ENCODE results near the gene RASSF4. TPM values are rescaled to one million over a fixed set of nuclear protein-coding genes. Genes with fewer than 3 reads are reported as not detected.

RASSF4 gene
- polyA plus RNA-seq, 1 donor: 78.0 TPM

DNA sequence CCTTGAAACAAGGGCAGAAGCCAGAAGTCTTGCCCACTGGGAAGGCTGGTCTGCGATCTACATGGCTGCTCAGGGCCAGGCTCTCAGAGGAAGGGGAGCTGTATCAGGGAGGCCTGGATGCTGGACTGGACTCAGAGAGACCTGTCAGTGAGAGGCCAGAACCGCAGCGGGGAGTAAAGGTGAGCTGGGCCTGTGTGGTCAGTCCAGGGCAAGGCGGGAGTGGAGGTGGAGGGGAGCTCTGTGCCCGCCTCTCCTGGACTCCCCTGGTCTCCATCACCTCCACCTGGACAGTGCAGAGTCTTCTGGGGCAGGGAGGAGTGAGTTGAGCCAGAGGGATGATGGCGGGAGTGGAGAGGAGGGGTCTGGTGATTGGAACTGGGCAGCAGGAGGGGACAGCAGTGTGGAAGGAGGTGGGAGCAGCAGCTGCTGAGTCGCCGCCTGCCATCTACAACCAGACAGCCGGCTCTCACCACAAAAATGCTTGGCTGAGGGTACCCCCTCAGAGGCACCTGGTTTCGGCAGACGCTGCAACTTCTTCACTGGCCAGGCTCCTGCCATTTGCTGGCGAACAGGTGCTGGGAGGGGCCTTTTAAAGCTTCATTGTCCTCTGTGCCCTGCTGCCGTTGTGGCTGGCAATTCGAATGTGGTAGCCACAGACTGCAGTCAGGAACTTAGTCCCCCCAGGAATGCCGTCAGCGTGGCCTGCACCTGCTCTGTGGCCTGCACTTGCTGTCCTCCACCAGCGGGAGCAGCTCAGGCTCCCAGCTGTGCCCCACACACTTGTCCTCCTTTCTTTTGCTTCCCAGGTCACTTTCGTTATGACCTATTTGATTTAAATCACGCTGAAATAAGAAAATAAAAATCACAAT is 3.5 kb downstream of the RASSF4 start:
- DNase-seq (ENCODE audit: low read depth): no peak

DNA sequence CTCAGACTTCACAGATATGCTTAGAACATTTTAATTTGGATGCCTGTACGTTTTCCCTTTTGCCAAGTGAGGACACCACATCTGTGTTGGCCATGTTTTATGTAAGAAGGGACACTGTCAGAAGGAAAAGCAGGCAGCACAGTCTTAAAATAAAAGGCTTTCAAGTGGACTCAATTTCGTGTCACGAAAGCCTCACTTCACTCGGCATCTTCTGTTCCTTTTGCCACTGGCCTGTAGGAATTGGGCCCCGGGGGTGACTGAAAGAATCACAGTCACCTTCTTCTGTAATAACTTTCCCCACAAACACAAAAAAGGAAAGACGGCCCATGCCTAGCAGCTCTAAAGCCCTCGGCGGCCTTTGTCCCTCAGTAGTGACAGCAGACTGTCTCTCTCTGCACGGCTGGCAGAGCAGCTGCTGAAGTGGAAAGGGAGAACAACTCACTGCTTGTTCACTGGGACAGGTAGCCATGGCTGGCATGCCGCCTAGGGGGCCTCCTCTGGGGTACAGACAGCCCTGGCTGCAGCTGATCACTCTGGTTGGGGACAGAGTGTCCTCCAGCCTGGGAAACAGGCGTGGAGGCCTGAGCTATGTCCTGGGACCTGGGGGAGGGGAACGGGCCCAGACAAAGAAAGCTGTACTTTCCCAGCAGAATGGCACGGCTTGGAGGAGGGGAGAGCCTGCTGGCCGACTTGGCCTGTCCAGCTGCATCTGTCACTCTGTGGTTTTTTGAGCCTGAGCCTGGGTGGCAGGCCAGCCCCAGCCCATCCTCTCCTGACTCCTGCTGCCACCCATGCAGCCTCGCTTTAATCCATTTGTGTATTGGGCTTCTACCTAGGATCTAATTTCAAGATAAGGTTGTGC is 4.4 kb downstream of the RASSF4 start:
- no peak for DNase-seq (ENCODE audit: low read depth)

DNA sequence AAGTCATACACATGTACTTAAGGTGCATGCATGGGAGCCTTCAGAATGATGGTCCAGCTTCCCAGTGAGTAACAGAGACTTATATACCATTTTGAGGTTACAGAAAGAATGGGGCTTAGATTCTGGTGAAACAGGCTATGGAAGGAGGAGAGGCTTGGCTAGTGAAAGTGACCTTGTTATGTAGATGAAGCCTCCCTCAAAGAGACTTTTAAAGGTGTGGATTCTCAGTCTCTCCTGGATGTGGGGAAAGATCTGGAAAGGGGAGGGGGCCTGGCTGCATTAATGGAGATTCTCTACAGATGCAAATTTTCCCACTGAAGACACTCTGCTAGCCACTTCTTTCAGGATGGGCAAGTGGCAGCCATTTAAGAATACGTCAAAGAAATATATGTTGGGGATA is 5.5 kb downstream of the RASSF4 start:
- no peak for DNase-seq (ENCODE audit: low read depth)

DNA sequence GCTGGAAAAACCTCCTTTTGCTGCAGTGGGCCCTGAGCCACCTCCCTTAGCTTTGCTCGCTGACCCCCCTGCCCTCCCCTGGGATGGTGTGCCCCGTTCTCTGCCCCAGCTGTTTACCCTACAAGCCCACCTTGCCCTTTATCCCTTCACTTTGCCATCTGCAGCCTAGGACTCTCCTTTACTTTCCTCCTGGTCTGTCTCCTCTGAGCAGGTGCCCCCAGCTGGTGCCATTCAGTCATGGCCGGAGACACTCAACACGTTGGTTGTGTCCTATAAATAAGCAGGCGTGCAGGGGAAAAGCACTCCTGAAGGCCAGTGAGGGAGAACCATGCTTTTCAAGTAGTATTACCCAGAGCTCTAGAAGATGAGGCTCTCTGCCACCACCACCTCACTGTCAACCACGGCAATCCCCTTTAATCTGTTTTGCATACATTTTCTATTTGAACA is 6.1 kb downstream of the RASSF4 start:
- DNase-seq (ENCODE audit: low read depth): no peak

DNA sequence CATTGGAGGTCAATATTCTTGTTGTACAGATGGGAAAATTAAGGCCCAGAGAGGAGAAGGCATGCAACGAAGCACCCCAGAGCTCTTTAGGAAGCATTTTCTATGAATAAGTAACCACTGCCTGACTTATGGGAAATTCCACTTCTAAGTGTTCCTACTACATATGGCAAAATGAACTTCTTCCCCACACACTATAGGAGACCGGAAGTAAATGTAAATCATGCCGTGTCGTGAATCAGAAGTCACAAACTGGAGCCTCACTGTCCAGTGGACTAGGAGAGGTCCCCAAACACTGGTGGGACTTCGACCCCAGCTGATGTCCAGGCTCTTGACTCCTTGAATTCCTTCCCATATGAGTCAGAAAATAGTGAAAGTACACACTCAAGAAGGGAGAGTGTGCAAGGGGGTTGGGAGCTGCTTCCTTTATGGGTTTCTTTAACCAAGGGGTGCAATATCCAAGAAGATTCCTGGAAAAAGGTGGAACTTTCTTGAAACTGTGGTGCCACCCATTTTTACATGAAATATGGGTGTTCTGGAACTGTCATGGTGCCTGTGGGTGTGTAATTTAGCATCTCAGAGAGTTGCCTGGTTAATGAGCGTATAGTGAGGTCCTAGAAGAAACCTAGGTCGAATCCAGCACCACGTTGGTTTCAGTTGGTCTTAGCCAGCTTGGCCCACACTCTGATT is 6.7 kb downstream of the RASSF4 start:
- DNase-seq (ENCODE audit: low read depth): no peak

DNA sequence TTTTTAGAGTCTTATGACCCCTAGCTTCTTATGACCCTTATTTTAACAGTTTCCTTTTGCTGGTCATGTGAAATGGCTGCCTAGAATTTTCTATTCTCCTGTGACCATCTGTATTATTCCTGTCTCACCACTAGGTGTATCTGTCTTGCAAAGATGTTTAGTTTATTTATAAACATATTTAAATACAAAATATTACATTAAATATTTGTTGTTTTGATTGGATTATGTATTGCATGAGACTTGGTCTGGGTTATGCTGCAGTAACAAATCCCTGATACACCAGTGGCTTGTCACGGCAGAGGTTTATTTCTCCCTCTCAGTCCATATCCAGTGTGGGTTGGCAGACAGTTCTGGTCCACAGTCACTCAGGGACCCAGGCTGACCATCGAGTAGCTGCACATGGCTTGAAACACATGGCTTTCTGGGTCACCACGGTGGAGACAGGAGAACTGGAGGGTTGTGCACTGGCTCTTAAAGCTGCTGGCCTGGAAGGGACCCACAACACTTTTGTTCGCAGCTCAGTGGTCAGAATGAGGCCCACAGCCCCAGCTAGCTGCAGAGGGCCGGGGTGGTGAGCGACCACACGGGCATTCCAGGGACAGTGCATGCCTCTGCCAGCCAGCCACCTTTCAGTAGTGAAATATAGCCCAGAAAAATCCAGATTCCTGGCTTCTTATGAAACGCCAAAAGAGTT is 7.4 kb downstream of the RASSF4 start:
- DNase-seq (ENCODE audit: low read depth): no peak

DNA sequence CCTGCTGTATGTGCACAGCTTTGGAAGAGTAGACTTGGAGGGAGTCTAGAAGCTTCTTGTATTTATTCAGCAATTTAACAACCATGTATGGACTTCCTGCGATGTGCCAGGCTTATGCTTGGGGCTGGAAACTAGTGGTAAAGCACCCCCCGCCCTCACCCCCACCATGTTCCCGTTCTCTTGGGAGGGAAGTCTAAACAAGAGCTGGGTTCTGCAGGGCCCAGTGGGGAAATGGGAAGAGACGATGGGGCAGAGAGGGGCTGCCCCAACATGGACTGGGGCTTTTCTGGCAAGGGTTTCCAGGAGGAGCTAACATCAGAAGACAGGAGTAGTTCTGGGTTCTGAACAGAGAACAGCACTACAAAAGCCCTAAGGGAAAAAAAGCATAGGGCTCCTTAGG is 8.0 kb downstream of the RASSF4 start:
- DNase-seq (ENCODE audit: low read depth): no peak

DNA sequence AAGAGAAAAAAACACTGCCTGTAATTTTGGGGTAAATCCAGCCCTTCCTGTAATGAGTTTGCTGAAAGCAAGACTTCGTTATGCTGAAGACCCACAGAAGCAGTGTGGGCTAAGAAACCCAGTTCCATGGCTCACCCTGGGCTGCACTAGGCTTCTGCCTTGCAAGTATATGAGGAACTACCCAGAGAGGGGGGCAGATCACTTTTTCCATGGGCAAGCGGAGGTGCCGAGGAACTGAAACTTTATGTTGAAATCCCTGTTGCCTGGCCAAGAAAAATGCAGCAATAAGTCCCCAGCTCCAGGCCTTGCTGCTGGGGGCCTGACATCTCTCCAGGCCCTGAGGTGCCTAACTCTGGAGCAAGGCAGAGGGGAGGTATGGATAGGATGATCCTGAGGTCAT is 8.5 kb downstream of the RASSF4 start:
- DNase-seq (ENCODE audit: low read depth): no peak

DNA sequence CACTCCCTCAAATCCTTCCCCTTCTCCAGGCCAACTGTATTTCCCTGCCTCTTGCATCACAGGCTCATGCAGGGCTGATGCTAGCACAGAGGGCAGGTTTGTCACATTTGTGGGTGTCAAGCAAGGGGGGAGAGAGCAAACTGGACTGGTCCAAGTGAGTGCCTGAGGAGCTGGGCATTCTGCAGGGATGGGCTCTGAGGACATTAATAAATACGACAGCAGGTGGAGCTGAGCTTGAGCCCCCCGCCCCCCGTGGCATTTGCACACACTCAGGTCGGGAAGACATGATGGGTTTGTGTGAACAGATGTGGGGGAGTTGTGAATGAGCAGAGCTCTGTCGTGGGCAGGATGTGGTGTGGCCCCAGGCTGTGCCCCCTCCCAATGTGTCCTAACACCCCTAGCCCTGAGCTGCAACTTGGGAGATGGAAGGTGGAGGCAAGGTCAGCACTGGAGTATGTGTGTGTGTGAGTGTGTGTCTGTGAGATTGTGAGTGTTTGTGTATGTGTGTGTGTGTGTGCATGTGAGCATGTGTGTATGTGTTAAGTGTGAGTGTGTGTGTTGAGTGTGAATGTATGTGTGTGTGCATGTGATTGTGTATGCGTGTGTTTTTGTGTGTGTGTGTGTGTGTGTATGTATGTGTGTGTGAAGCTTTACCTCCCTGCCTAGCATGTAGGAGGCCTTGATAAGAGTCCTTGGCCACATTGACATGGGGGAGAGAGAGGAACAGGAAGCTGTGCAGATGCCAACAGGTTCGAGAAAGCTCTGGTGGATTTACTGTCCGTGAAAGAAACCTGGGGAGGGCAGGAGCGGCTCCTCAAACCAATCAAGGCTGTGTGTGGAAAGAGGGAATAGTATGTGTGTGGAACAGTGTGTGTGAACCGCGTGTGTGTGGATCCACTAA is 9.1 kb downstream of the RASSF4 start:
- DNase-seq (ENCODE audit: low read depth): no peak

DNA sequence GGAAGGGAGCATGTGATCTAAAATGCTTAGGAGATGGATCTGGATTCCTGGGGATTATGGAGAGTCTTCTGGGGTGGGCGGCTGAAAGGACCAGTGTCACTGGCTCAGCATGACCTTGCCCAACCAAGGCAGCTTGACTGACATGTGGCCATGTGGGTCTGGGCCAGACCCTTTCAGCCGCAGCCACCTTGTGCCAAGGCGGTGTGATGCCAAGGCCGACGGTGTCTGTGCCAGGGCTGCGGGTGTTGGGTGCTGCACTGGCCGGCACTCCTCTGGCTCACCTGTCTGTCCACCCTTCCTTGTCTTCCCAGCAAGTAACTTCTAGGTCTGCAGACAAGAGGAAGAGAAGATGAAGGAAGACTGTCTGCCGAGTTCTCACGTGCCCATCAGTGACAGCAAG is 10.3 kb downstream of the RASSF4 start:
- DNase-seq (ENCODE audit: low read depth): no peak

DNA sequence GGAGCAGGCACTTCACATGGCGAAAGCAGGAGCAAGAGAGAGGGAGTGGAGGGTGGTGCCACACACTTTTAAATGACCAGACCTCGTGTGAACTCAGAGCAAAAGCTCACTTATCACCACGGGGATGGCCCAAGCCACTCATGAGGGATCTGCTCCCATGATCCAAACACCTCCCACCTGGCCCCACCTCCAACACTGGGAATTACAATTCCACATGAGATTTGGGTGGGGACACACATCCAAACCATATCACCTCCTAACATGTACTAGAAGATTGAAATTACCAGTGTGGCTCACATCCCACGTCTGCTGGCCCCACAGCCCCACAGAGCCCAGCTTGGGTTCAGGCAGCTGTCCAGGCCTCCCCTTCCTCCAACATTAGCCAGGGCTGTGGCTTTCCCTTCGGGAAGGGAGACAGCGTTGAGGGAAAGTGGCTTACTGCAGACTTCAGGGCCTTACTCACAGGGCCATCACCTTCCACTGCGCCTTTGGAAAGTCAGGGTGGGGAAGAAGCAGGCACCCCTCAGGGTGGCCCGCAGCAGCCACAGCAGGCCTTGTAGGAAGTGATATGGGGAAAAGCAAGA is 11.3 kb downstream of the RASSF4 start:
- no peak for DNase-seq (ENCODE audit: low read depth)

DNA sequence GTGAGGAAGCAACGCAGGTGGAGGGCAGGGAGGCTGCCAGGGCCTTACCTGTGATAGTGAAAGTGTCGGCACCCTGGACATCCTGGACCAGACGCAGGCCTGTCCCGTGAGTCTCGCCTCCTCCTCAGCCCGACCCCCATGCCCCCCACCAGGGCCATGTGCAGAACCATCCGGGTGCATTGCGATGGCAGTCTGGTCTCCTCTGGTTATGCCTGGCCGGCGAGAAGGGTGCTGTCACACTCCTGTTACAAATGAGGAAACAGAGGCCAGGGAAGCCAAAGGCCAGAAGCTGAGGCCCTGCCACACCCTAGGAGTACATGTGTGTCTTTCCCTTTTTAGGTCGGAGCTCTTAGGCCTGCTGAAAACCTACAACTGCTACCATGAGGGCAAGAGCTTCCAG is 11.8 kb downstream of the RASSF4 start:
- DNase-seq (ENCODE audit: low read depth): no peak

DNA sequence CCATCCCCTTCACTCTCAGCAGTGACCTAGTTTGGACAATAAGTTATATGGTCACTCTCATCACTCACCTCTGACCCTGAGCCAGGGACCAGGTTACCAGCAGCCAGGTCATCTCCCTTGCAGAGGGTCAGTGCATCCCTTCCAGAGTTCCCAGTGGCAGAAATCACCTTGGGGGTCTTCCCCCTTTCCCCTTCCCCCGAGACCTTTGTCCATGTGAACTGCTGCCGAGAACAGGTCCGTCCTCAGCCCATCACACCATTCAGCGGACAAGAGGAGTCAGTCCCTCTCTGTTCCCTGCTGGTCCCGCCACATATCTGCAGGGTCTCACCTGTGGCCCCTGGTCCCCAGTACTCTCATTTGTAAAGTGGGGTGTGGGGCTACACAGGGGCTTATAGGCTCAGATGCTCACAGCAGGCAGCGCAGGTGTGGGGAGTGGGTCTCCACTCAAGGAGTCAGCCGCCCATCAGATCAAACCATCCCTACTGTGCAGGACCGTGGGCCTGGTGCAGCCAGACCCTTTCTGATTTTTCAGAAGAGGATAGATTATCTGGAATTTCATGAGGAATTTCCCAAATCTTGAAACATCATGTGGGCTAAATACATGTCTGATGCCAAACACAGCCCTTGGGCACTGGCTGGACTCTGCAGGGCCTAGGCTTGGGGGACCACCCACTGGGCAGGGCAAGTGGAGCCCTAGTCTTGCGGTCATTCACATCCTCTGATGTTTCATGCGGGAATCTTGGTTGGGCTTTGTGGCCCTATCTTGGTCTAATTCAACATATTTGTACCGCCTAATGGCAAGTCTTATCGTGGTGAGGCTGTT is 12.5 kb downstream of the RASSF4 start:
- DNase-seq (ENCODE audit: low read depth): no peak

DNA sequence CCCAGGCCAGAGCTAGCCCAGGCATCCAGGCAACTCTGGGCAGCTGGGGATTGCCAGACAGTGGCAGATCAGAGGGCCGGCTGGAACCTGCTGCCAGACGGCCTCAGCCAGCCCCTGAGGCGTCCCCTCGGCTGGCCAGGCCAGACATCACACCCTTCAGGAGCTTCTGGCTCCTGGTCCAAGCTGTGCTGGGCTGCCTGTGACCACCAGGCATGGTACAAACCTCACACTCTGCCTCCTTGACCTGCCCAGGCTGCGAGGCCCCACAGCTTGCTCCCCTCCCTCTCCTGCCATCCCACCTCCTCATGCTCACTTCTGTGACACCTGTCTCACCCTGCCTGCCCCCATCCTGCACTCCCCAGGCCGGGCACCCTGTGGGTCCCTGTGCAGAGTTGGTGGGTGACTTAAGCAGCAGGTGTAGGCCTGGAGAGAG is 13.3 kb downstream of the RASSF4 start:
- DNase-seq (ENCODE audit: low read depth): no peak

DNA sequence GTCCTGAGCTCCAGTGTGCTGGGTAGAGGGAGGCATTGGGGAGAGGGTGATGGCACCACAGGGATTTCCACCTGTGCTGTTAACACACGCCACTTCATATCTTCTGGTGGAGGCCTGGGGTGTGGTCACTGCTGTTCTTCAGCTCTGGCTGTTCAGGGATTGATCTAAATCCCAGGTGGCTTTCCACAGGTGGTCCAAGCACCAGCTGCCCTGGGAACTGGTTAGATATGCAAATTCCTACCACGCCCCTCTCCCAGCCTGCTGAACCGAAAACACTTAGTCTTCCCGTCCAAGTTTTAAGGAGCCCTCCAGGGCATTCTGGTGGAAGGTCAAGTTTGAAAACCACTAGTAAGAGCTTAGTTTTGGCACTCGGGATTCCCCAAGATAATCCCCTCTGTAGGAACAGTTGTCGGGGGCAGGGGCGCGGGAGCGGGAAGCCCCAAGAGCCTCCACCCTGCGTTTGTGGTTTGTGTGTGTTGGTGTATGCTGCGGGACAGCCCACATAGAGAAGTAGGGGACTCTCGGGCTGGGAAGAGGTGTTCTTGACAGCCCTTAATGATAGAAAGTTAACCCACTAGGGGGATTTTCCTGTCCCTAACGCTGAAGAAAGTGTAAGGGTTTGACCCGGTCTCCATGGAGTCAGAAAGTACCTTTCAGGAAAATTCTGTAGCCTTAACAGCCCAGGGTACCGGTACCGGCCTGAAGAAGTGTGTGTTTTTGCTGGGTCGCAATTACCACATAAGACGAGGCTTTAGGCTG is 13.9 kb downstream of the RASSF4 start:
- no peak for DNase-seq (ENCODE audit: low read depth)

DNA sequence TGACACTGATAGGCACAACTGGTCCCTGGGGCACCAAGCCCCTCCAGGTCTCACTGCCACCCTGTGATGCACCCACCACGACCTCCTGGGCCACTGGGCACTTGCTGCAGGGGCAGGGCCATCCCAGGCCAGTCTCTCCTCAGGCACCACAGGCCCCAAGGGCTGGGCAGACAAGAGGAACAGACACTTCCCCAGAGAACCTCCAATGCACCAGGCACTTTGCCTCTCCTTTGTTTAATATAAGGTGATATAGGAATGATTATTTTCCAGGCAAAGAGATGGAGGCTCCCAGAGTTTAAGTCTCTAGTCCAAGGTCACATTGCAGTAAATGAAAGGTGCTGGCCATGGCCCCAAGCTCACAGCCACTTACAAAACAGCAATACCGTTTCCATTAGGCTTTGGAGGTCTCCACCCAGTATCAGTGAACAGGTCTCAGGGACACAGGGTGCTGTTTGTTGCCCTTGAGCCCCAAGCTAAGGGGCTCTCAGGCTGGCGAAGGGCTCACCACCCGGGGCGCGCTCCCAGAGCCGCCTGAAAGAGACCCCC is 14.6 kb downstream of the RASSF4 start:
- DNase-seq (ENCODE audit: low read depth): no peak

DNA sequence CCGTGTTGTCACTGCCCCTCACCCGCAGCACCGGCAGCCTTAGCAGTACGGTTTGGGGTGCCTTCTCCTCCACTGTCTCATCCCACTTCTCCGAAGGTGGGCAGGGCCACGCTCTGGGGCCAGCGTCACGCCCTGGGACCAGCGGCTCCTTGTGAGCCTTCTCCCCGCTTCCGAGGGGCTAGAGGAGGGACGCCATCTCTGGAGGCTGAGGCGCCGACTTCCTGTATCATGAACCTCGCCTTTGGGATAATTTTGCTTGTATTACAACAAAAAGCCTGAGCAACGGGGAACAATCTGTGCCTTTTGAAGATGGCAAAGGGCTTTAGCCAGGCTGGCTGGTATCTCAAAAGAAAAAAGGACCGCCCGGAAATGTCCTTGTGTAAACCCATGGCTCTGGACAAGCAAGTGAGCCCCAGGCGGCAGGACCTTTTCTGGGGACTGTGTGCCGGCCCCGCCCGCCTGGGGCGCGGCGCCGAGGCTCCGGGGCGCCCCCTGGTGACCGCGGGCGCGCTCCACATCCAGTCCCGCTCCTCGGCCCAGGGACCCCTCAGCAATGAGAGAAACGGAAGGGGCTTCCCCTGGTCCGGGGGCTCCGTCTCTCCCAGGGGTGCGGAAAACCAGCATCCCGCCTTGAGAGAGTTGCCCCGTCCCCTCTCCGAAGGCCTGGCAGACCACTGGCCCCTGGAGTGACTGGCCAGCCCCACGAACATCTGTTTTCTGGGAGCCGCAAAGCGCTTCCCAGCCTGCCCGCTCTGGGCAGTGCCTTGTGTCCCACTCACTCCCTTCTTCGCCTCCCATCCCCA is 15.2 kb downstream of the RASSF4 start:
- DNase-seq (ENCODE audit: low read depth): no peak
